Muscle layer of duodenum (tissue), 2 donors: ENCODE data around the gene STIP1.
A peak's percentile ranks its signal among the peaks of the same experiment; 100 is the strongest.
"Not testable (repeated sequence)": the region's sequence is repeated elsewhere in the genome, so short reads cannot be mapped to it uniquely, and the experiment has no call there.

Source experiments
- H3K27ac ChIP-seq: one replicate; pipeline ENCODE4 v1.7.0; 2013; ENCODE audit warnings: mild to moderate bottlenecking, low read length
- H3K27me3 ChIP-seq: one replicate; pipeline ENCODE4 v1.7.0; 2013; ENCODE audit warnings: low read depth, mild to moderate bottlenecking, control low read depth, low read length
- H3K36me3 ChIP-seq, 2 donors: one replicate each; pipeline ENCODE4 v1.7.0; 2013; ENCODE audit warnings: low read length in 2 of 2, control low read depth in 1 of 2, mild to moderate bottlenecking in 1 of 2; ENCODE audit not compliant: insufficient read depth in 2 of 2, control insufficient read depth in 1 of 2
- H3K4me1 ChIP-seq, 2 donors: one replicate each; pipeline ENCODE4 v1.7.0; 2013; ENCODE audit warnings: low read length in 2 of 2, mild to moderate bottlenecking in 2 of 2, control low read depth in 1 of 2, moderate library complexity in 1 of 2; ENCODE audit not compliant: insufficient read depth in 2 of 2, control insufficient read depth in 1 of 2
- H3K4me3 ChIP-seq, 2 donors: one replicate each; pipeline ENCODE4 v1.7.0; 2013; ENCODE audit warnings: low read length in 2 of 2, low read depth in 1 of 2, mild to moderate bottlenecking in 1 of 2
- H3K9me3 ChIP-seq, 2 donors: one replicate each; pipeline ENCODE4 v1.7.0; 2013; ENCODE audit warnings: low read length in 2 of 2, control low read depth in 1 of 2, mild to moderate bottlenecking in 1 of 2; ENCODE audit not compliant: control insufficient read depth in 1 of 2
- donor health status: healthy.

The STIP1 gene

GRCh38 chr11:64243236-64243854 lies 57.4 kb downstream of the STIP1 start:
- Histone ChIP-seq H3K4me3 (no peak overlapping the region), H3K9me3 (no peaks in the 10 kb centered on the region), H3K36me3 (peaks cover 6% of the 10 kb centered on the region in 2 donors), H3K27ac (no peak overlapping the region), H3K27me3 (no peaks in the 10 kb centered on the region), H3K4me1 (peaks cover 5 to 49% of the 10 kb centered on the region in 2 donors)

GRCh38 chr11:64244107-64244506 lies 58.1 kb downstream of the STIP1 start:
- Histone ChIP-seq H3K36me3 (no peaks in the 10 kb centered on the region), H3K27ac (no peak overlapping the region), H3K9me3 (no peaks in the 10 kb centered on the region), H3K4me3 (no peak overlapping the region), H3K4me1 (peaks cover 5 to 49% of the 10 kb centered on the region in 2 donors), H3K27me3 (no peaks in the 10 kb centered on the region)

GRCh38 chr11:64244966-64245365 lies 59.0 kb downstream of the STIP1 start:
- Histone ChIP-seq H3K27me3 (no peaks in the 10 kb centered on the region), H3K36me3 (no peaks in the 10 kb centered on the region), H3K9me3 (no peaks in the 10 kb centered on the region), H3K27ac (peak overlapping the region; percentile 88), H3K4me1 (peaks cover 5 to 48% of the 10 kb centered on the region in 2 donors), H3K4me3 (peak overlapping the region; percentile 68 to 77)

GRCh38 chr11:64245401-64245796 lies 59.4 kb downstream of the STIP1 start:
- H3K27ac ChIP-seq: peak overlapping the region; percentile 88
- no peaks in the 10 kb centered on the region for H3K9me3 ChIP-seq
- peaks cover 5 to 44% of the 10 kb centered on the region in 2 donors for H3K4me1 ChIP-seq
- peak overlapping the region; percentile 68 to 77 for H3K4me3 ChIP-seq
- H3K27me3 ChIP-seq: no peaks in the 10 kb centered on the region
- H3K36me3 ChIP-seq: no peaks in the 10 kb centered on the region

GRCh38 chr11:64245797-64246620 lies 60.0 kb downstream of the STIP1 start:
- Histone ChIP-seq H3K36me3 (no peaks in the 10 kb centered on the region), H3K27ac (peak overlapping the region; percentile 88), H3K9me3 (no peaks in the 10 kb centered on the region), H3K4me1 (peaks cover 8 to 50% of the 10 kb centered on the region in 2 donors), H3K4me3 (peak overlapping the region; percentile 68 to 77), H3K27me3 (no peaks in the 10 kb centered on the region)

- H3K4me1 ChIP-seq: peaks cover 8 to 50% of the 10 kb centered on the region in 2 donors
- H3K4me3 ChIP-seq: peak overlapping the region in 1 of 2 donors; percentile 98
- H3K27me3 ChIP-seq, H3K36me3 ChIP-seq, H3K9me3 ChIP-seq, H3K27ac ChIP-seq: not testable (repeated sequence)
These were observed 60.6 kb downstream of the STIP1 start for GRCh38 chr11:64246621-64246870.

- Histone ChIP-seq H3K36me3 (no peaks in the 10 kb centered on the region), H3K4me1 (peaks cover 8 to 50% of the 10 kb centered on the region in 2 donors), H3K27me3 (no peaks in the 10 kb centered on the region), H3K9me3 (no peaks in the 10 kb centered on the region), H3K4me3 (peak within 1 kb of the TSS; percentile 91 to 98), H3K27ac (peak within 1 kb of the TSS; percentile 92)
These were observed 61.1 kb downstream of the STIP1 start, which contains the start of gene PPP1R14B for GRCh38 chr11:64246871-64247728. PPP1R14B (minus strand) TSS chr11:64246943; CDS start chr11:64246673, 270 bp downstream.

- no peaks in the 10 kb centered on the region for H3K27me3 ChIP-seq
- no peaks in the 10 kb centered on the region for H3K36me3 ChIP-seq
- peaks cover 3 to 50% of the 10 kb centered on the region in 2 donors for H3K4me1 ChIP-seq
- peak overlapping the region; percentile 91 to 98 for H3K4me3 ChIP-seq
- H3K9me3 ChIP-seq: no peaks in the 10 kb centered on the region
- H3K27ac ChIP-seq: no peak overlapping the region
These were observed 62.0 kb downstream of the STIP1 start for GRCh38 chr11:64247729-64248531.

- no peak overlapping the region for H3K4me3 ChIP-seq
- H3K27me3 ChIP-seq: no peaks in the 10 kb centered on the region
- no peaks in the 10 kb centered on the region for H3K9me3 ChIP-seq
- H3K27ac ChIP-seq: no peak overlapping the region
- peaks cover 3 to 49% of the 10 kb centered on the region in 2 donors for H3K4me1 ChIP-seq
- no peaks in the 10 kb centered on the region for H3K36me3 ChIP-seq
These were observed 62.6 kb downstream of the STIP1 start for GRCh38 chr11:64248578-64248977.

GRCh38 chr11:64249038-64249437 lies 63.1 kb downstream of the STIP1 start:
- no peaks in the 10 kb centered on the region for H3K9me3 ChIP-seq
- peaks cover 3 to 54% of the 10 kb centered on the region in 2 donors for H3K4me1 ChIP-seq
- H3K36me3 ChIP-seq: no peaks in the 10 kb centered on the region
- H3K4me3 ChIP-seq: no peak overlapping the region
- no peaks in the 10 kb centered on the region for H3K27me3 ChIP-seq
- no peak overlapping the region for H3K27ac ChIP-seq
